VCaP (cell line): ENCODE results near the gene STRN3.
"Not testable (repeated sequence)": the region's sequence is repeated elsewhere in the genome, so short reads cannot be mapped to it uniquely, and the experiment has no call there.

Source experiments
- H3K27ac ChIP-seq: fragments of 450-650 bp; 2 replicates; pipeline ENCODE4 v1.5.1; 2017
- CTCF ChIP-seq: fragments of 450-650 bp; conservative IDR thresholded peaks from 2 replicates; pipeline ENCODE4 v1.5.1; 2017; ENCODE audit warnings: mild to moderate bottlenecking, moderate library complexity

STRN3 gene

GRCh38 chr14:30972882-30973582, 53.1 kb downstream of the STRN3 start:
- no peak for TF ChIP-seq CTCF
- no peak overlapping the region for H3K27ac ChIP-seq

GRCh38 chr14:30972036-30972732, 54.0 kb downstream of the STRN3 start:
- H3K27ac ChIP-seq, result not testable (repeated sequence)

GRCh38 chr14:30971586-30971985, 54.6 kb downstream of the STRN3 start:
- TF ChIP-seq CTCF, result no peak
- H3K27ac ChIP-seq, result no peak overlapping the region

GRCh38 chr14:30969796-30970195, 56.4 kb downstream of the STRN3 start:
- H3K27ac ChIP-seq, result not testable (repeated sequence)

GRCh38 chr14:30967364-30968098, 58.6 kb downstream of the STRN3 start:
- not testable (repeated sequence) for H3K27ac ChIP-seq

GRCh38 chr14:30966415-30967363, 59.5 kb downstream of the STRN3 start:
- TF ChIP-seq CTCF, result no peak
- H3K27ac ChIP-seq, result no peak overlapping the region

- H3K27ac ChIP-seq, result not testable (repeated sequence)
Measured at GRCh38 chr14:30965861-30966260, 60.3 kb downstream of the STRN3 start.

- not testable (repeated sequence) for H3K27ac ChIP-seq
Measured at GRCh38 chr14:30962537-30962936, 63.6 kb downstream of the STRN3 start.

- TF ChIP-seq CTCF, result no peak
- no peak overlapping the region for H3K27ac ChIP-seq
Measured at GRCh38 chr14:30961330-30961729, 64.8 kb downstream of the STRN3 start.

GRCh38 chr14:30960216-30960615, 66.0 kb downstream of the STRN3 start:
- TF ChIP-seq CTCF, result no peak
- H3K27ac ChIP-seq, result no peak overlapping the region
